Peyer's patch (tissue), 4 donors: ENCODE results near the gene ANKS6.

Experiments
- CTCF ChIP-seq, 6 experiments: fragments of 450-650 bp in 4 of 6; fragments of 200-600 bp in 2 of 6; sonication (generic) in 1 of 6; IDR thresholded peaks; one replicate each; pipeline ENCODE4 v1.5.1; 2017 to 2019; ENCODE audit warnings: antibody characterized with exemption in 6 of 6, mild to moderate bottlenecking in 3 of 6, moderate library complexity in 1 of 6
- POLR2A ChIP-seq, 2 donors: fragments of 450-650 bp; IDR thresholded peaks; one replicate each; pipeline ENCODE4 v1.5.1; 2017; ENCODE audit warnings: antibody characterized with exemption in 2 of 2, mild to moderate bottlenecking in 2 of 2, moderate library complexity in 2 of 2

- TF ChIP-seq CTCF (IDR thresholded peaks at IDR 0.05) (no peak), POLR2A (IDR thresholded peaks at IDR 0.05) (no peak)
Observed at GRCh38 chr9:98686961-98687855, 109.1 kb downstream of the ANKS6 start.
